ENCODE results near the gene SYTL2.

Gene SYTL2

DNA sequence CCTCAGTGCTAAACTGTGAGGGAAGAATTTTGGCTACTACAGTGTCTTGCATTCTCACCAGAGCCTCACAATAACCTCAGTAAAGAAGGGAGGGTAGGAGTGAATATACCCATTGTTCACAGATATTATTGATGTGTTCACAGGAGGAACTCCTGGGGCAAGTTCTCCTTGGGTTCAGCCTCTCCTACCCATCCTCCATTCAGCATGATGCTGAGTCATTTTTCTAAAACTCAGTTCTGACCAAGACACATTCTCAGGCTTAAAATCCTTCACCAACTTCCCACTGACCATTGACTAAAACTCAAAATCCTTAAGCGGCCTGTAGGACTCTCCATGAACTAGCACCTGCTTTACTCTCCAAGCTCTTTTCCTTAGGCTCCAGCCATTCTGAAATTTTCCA lies 48.7 kb downstream of the SYTL2 start:
- DNase-seq, result no peak

DNA sequence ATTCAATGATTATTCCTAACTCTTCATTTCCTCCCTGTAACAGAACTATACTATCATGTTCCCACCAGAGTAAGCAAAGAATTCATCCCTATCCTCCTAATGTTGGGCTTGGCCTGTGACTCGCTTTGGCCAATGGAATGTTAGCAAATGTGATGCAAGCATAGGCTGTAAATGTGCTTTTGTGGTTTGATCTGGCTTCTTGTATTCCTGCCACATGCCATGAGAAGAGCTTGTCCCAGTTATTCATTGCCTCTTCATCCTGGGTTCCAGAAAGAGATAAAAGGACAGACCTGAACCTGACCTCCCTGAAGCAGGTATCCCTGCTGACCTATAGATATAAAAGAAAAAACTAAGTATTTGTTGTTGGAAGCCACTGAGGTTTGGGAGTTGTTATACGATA lies 51.0 kb downstream of the SYTL2 start:
- no peak for DNase-seq

DNA sequence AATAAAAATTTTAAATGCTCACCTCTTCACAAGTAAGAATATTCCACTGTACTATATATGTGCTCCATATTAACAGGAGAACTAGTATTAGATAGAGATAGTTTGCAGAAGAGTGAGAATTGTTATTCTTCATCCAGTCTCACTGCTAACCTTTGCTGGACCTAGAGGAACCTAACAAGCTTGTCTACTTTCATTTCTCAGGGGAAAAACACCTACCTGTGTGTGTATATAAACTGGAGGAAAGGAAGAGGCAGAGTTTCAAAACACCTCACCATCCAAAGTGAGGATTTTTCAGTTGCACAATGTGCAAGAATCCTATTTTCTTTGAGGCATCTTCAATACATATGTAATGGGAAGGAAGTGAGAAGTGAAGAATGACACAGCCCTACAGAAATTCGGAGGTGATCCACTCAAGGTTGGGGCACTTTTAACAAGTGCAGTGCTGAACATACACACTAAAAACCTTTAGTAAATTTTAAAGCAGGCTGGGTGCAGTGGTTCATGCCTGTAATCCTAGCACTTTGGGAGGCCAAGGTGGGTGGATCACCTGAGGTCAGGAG lies 52.4 kb downstream of the SYTL2 start:
- no peak for DNase-seq

DNA sequence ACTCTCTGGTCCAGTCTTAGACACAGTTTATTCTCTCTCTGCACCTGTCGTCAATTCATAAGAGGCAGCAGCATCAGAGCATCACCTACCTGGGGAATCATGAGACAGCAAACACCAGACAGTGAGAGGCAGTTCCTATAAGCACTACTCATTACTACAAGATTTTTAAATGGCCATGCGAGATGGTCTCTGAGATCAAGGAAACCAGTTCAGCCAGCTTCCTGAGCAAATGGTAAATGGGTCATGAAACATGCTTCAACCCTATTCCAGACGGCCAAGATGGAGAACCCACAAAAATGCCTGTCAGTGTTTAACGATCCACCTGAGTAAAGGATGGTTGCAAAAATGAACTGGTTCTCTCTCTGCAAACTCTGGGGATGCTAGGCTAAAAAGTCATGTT lies 52.9 kb downstream of the SYTL2 start:
- DNase-seq, result no peak

DNA sequence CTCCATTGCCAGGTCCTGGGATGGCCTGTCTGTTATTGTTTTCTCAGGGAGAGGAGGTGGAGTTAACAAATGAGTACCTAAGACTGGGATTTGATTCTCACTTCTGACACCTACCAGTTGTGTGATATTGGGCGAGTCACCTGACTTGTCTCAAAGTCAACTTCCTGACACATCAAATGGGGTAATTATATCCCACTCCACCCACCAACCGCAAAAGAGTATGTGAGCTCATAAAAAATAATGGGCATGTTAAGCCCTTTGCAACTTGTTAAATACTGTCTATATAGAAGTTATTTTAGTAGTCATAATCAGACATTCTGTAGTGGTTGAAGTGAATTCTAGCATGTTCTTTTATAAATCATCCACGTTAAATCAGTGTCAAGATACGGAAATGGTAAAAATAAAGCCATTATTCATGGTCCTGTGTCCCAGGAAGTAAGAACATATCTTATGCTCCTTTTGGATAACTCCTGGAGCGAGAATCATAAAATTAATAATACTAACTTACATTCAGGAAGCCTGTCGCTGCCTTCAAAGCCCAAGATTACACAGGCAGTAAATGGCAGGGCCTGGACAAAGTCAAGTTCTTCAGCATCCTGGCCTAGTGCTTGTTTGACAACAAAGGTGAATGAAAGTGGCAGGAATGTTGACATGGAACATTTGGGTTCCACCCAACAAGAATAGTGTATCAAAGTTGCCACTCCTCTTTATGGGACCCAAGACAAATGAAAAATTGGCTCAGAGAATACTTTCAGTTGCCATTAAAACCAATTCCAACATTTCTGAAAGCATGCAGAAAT lies 54.3 kb downstream of the SYTL2 start:
- no peak for DNase-seq

DNA sequence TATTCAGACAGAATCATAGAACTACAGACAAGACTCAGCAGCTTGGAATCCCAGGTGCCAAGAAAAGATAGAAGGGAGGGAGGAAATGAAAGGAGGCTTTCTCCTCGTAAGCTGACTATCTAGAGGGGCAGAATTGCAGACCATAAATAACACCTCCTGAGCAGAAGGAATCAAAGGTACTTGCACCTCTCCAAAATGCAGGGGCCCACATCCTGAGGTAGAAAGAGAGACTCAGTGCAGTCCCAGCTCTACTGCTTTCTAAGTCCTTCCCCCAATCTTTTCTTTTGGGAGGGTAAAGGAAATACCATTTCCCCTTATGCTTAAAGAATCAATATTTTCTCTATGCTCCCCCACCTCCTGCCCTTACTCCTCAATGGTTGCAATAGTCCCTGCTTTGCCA lies 55.2 kb downstream of the SYTL2 start:
- no peak for DNase-seq

DNA sequence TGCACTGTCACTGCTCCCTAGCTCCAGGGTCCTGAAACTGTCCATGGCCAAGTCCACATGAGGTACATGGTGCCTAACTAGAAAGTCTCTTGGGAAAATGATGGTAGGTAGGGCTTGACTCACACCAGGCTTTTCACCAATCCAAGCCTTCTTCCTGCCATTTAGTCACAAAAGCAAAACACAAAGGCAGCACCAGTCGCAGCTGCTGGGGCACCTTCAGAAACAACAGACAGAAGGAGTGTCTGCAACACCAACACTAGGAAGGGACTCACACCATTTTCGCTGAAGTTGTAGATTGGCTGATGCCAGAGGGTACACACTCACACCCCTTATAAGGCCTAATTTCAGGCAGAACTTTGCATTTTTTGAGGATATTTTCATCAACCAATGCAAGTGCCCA lies 55.7 kb downstream of the SYTL2 start:
- no peak for DNase-seq

DNA sequence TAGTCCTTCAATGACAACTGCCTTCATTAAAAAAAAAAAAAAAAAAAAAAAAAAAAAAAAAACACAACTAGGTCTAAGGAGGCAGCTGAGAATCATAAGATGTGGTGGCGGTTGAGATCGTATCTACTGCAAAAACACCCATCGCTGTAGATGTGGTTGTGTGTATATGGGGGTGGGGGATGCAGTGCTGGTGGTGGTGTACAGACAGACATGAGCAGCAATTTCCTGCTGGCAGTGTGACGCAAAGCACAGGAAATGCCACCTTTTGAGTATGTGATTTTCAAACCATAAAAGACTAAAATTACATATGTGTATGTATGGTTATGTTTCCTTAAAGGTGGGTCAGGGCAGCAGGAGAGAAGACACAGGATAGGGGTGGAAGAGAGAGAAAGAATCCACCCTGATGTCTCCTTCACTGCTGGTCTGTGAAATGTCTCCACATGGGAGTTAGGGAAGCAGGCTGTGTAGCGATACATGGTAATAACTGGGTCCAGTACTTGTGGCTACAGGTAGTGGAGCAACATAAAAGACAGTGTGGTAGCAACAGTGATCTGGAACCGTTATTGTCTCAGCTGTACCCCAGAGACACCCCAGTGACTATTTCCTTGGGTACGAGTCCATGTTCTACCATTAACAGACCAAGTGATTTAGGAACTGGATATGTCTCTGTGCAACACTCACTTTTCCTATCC lies 57.9 kb downstream of the SYTL2 start:
- DNase-seq, result no peak

DNA sequence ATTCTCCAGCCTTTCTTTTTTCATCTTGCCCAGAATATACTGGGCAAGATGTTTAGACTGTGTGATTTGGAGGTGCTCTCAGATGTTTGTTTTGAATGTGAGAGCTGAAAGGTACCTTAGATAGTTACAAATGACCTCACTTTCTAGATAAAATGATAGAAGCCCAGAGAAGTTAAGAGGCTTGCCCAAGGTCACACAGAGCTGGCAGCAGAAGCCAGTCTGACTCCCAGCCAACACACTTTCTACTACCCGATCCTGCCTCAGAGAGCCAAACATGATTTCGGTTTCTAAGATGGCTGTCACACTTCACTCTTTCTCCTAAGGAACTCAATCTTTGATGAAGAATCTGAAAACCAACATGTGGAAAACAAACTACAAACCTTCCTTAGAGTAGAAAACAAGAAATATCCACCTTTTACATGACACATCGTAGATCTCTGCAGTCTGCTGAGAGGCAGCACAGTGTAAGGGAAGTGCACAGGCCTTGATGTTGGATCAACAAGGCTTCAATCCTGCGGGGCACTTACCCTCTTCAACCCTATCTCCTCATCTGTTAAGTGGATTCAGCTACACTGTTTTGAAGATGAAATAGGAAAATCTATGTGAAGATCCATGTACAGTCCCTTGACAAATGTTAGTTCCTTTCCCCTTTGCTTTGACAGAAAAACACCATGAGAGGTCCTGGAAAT lies 58.6 kb downstream of the SYTL2 start:
- no peak for DNase-seq

DNA sequence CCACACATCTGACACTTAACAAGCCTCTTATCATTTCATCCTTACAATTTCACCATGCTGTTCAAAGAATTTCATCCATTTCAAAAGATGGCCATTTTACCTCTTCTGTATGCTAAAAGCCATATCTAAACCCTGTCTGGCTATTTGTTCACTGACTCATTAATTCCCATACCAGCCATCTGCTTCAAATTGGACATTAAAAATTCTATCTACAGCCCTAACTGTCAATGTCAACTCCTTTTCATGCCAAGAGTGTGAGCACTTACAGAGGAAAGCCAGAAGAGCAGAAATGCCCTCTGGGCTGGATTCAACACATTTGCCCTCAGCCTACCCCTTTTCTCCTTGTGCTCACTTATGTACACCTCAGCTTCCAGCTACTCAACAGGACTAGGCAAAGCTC lies 59.2 kb downstream of the SYTL2 start:
- no peak for DNase-seq

DNA sequence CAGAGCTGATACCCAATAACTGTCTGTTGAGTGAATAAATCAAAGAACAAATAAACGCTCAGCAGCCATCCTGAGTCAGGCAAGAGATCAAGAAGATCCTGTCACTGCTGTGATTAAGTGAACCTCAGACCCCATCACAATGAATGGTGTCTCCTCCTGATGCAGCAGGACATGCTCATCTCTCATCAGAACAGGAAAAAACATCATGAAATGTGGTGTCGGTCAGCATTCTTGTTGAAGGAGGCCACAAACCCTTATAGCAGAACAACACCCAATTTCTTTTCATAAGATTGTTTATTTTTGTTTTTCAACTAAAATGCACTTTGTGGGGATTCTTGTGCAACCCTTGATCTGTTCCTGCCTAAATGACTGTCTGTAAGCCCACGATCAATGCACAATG lies 60.3 kb downstream of the SYTL2 start:
- no peak for DNase-seq

DNA sequence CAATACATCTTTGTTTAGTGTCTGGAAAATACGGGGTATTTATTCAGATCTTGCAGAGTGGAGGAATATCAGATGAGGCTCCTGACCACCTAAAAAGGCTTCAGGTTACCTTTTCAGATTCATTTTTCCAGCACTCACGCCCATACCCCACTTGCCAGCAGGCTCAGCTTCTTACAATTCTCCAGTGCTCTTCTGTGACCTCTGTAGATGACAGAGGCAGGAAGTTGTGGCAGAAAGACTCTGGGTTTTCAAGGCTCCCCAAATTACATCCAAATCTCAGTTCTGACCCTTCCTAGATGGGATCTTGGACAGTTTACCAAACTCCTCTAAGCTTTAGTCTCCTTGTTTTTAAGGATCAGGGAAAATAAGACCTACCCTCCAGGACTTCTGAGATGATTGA lies 61.1 kb downstream of the SYTL2 start:
- no peak for DNase-seq

DNA sequence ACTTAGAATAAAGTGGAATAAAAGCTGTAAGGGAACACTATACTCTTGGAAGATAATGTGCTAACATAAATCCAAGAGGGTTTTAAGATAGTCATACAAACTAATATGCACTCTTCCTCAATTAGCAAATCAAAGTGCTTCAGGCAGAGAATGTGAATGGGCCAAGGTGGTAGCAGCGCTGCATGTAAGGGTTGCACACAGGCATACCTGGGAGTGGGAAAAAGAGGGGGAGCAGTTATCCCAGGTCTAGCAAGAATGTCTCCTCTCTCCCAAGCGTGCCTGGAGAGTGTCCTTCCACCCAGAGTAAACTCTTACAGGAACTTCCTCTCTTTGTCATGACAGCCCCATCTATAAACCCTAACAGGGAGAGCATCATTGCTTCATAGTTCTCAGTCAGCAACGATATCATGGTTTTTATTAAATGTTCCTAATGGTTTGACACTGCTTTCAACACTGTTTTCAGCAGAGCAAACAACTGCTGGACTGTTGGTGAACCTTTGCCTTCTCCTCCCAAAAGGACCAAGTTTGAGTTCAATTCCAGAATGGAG lies 61.6 kb downstream of the SYTL2 start:
- no peak for DNase-seq

DNA sequence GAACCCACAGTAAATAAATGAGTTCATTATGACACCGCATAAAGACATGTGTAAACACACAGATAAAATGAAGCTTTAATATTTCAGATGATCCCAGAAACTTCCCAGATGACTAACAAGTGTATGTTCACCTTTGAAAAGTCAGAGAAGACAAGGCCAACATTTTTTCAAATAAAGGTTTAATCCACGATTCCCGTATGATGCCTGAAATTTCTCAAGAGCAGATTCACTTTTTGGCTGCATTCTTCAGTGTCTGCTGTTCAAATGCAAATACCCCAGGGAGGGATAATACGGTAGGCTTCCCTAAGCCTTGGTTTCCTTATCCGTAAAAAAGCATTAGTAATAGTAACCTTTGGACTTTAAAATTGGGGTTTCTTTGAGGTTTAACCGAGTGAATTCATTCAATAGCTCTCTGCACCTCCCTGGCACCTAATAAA lies 62.5 kb downstream of the SYTL2 start:
- DNase-seq, result no peak

DNA sequence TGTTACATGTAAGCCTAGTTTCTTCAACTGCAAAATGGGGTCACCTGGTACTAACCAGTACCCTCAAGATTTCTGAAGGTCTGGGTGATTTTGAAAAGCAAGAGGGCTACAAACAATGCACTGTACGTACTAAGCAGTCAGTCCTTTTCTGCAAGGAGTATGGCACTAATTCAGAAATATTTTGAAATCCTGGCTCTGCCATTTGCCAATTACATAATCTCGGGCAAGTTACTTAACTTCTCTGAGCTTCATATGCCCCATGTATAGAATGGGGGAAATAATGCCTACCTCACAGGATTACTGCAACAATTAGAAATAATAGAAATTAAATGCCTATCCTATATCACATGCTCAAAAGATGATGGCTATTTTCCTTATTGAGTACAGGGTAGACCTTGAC lies 64.3 kb downstream of the SYTL2 start:
- no peak for DNase-seq

DNA sequence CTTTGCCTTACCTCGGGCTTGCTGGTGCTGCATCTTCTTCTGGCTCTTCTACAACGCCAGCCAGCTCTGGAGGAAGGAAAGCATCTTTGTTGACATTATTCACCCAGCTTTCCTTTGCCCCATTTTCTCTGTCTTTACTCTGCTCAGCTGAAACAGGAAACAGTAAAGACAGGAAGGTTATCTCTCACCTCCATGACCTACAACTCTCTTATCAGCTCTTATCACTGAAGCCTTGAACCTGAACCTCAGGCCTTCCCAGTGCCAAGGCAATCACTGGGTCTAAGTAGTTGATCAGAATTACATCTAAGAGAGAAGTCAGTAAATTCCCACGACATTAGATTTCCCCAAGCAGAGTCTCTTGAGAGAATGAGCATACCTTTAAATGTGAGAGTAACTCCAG lies 65.3 kb downstream of the SYTL2 start:
- DNase-seq, result no peak

DNA sequence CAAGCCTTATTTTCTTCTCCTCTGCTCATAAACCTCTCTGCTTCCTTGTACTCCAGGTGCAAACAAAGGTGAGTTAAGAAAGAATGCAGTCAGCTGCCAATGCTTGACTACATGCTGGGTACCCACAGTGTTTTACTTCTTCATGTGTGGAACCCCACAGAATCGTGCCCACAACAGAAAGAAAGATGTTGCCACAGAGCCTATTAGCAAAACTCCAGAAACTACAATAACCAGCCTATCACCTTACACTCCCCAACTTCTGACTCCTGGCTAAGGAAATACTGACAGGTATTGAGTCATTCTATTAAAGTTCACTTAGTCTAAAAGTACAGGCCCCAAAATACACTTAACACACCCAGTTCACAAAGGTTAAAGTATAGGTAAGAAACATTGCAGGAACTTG lies 68.1 kb downstream of the SYTL2 start:
- DNase-seq, result no peak

DNA sequence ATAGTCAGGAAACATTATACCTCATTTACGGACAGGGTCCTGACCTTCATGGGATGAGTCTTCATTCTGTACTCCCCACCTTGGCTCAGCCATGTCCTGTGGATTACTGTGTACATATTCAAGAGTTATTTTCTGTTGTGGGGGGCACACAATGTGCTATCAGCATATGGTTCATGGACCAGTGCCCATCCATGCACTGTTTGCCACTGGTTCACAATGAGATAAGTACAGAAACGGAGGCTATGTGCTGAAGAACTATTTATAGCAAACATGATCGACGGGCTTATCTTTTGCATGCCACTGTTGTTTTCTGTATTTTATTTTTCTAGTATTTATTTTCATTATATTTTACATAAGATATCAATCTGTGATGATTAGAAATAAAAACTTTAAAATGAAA lies 68.6 kb downstream of the SYTL2 start:
- no peak for DNase-seq

DNA sequence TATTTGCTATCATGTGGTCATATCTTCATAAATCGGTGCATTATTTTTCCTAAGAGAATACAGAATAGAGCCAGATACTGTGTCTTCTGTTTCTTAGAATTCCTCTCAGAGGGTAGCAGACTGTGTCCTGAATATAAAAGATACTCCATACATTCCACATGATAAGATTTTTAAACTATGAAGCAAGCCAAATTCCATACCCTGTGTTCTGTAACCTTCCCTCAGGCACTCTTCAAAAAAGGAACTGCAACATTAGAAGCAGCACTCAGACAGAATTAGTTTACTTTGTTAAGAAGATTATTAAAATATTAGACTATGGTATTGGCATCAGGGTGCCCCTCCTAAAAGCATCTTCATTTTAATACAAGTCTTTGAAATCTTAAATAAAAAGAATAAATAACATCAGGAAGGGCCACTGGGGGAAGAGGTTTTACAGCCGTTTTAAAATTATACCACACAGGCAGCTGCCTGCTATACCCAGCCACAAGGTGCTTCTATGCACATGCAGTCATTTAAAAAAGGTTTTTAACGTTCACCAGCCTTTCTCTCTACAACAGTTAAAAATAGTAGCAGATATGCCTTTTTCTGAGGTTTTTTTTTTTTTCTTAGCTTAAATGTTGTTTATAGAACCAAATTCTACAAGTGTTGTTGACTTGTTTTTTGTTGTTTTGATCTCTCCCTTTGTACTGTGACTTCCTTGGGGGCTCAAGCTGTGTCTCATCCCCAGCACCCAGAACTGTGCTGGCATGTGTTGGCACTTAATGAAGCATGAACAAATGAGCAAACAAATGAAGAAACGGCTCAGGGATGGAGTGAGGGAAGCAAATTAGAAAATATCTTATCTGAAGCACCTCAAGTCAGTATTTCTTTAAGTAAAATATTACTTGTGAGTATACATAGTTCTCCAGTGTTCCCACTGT lies 70.2 kb downstream of the SYTL2 start:
- no peak for DNase-seq

DNA sequence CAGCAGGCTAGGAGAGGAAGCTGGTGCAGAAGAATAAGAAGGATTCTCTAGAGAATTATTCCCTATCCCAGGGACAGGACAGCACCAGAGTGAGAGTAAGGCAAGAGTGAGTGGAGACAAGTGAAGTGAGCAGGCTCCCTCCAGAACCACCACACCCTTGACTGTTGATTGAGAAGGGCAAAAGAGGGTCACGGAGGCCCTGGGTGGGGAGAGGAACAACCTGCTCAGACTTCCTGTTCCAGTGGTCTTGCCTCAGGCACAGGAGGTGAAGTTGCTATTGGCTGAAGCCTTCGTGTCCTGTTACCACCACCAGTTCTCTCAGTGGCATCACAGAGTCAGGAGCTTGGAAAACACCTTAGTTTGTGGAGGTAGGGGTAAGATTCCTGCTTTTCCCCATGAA lies 73.2 kb downstream of the SYTL2 start:
- no peak for DNase-seq

DNA sequence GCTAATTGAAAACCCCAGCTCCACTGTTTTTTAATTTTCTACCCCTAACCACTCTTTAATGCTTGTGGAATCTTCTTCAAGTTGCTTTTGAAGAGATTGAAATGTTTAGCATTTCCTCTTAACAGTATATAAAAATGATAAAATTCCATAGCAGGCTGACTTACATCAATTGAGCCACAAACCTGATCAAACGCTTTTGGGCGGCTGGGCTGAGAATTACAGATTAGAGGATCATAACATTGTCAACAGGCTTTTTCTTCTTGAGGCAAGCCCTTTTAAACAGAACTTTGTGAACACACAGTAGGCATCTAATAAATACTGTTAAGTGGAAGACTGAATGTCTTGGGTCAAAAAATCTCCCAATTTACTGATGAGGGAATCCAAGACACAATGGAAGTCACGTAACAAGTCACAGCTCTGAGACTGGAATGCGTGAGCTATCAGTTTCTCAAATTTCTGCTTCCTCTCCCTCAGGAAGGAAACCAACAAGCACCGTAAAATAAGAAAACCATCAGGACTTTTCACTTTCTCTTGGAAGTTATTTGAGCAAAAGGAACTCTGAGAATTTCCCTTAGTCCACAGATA lies 75.0 kb downstream of the SYTL2 start:
- no peak for DNase-seq

DNA sequence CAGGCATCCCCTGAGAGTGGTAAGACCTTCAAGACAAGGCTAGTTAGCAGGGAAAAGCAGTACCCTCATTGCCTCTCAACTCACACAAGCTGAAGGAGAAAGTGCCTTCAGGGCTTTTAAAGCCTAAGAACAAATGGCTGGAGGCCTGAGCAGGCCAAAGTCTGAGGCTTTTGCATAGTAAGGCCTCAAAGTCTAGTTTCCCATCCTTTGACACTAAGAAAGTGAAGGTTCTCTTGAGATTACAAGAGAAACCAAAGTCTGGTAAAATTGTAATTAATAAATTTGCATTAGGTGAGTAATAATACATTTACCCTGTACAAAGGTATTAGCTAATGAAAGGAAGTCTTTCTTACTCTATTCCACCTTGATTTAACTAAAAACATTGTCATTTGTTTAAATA lies 78.0 kb downstream of the SYTL2 start:
- no peak for DNase-seq
